Measurements from ENCODE around the gene VDAC2.

GRCh38 chr10:75230600-75231038 lies 20.0 kb downstream of the VDAC2 start:
- TF ChIP-seq EZH2 (IDR thresholded peaks at IDR 0.05) (no peak), POLR2AphosphoS5 (IDR thresholded peaks at IDR 0.05; ENCODE audit: borderline replicate concordance, low read depth, low read length) (no peak), FOXP2 (optimal IDR thresholded peaks at IDR 0.05; ENCODE audit: control extremely low read depth, extremely low read length, insufficient read depth) (no peak)
